Ascending aorta (tissue), 2 donors: ENCODE measurements around the gene HTR5A. TPM values are rescaled to one million over a fixed set of nuclear protein-coding genes. Genes with fewer than 3 reads are reported as not detected.

Experiments
- DNase-seq, 2 donors: peaks; one replicate each; pipeline ENCODE4 v3.0.0-alpha.2; 2019; ENCODE audit warnings: low spot score in 2 of 2
- H3K27ac ChIP-seq, 2 donors: fragments of 200-600 bp; sonication (generic); one replicate each; pipeline ENCODE4 v1.5.1; 2016 to 2017; ENCODE audit warnings: mild to moderate bottlenecking in 1 of 2
- H3K27me3 ChIP-seq: fragments of 200-600 bp; sonication (generic); one replicate; pipeline ENCODE4 v1.5.1; 2017
- H3K36me3 ChIP-seq, 2 donors: fragments of 200-600 bp; sonication (generic); one replicate each; pipeline ENCODE4 v1.5.1; 2016
- H3K4me1 ChIP-seq, 2 donors: fragments of 200-600 bp; sonication (generic); one replicate each; pipeline ENCODE4 v1.5.1; 2016 to 2017; ENCODE audit warnings: mild to moderate bottlenecking in 1 of 2
- H3K4me3 ChIP-seq, 2 donors: fragments of 200-600 bp; sonication (generic); one replicate each; pipeline ENCODE4 v1.5.1; 2016 to 2017; ENCODE audit warnings: mild to moderate bottlenecking in 1 of 2
- H3K9me3 ChIP-seq, 2 donors: fragments of 200-600 bp; sonication (generic); one replicate each; pipeline ENCODE4 v1.5.1; 2016
- CTCF ChIP-seq, 3 experiments: fragments of 200-600 bp in 2 of 3; fragments of 450-650 bp in 1 of 3; sonication (generic) in 2 of 3; IDR thresholded peaks; one replicate each; pipeline ENCODE4 v1.5.1; 2016 to 2019; ENCODE audit warnings: antibody characterized with exemption in 3 of 3, mild to moderate bottlenecking in 1 of 3, moderate library complexity in 1 of 3
- intact Hi-C: fragments of 100-400 bp; cut with DNase I; formaldehyde crosslinking; loops from one replicate; pipeline ENCODE4 v1.15.1; 2023
- total RNA-seq: library from RNA; depleted of rRNA; stranded (reverse); fragments of >200 nt; gene quantifications from one replicate; pipeline ENCODE4 v1.1.0, GENCODE V29; 2016

Gene HTR5A
- total RNA-seq, 1 donor from 2014 or later: not detected

GRCh38 chr7:155071121-155071651 is 1.1 kb downstream of the HTR5A start:
- TF ChIP-seq CTCF (IDR thresholded peaks at IDR 0.05): no peak
- Histone ChIP-seq H3K9me3 (no peaks in the 10 kb centered on the region), H3K4me1 (no peaks in the 10 kb centered on the region), H3K27ac (no peak overlapping the region), H3K36me3 (no peaks in the 10 kb centered on the region), H3K27me3 (no peaks in the 10 kb centered on the region), H3K4me3 (no peak overlapping the region)
- DNase-seq: no peak
- intact Hi-C loops: no loop called here

GRCh38 chr7:155071916-155072571 is 1.9 kb downstream of the HTR5A start:
- no peak for DNase-seq
- Histone ChIP-seq H3K36me3 (no peaks in the 10 kb centered on the region), H3K4me3 (no peak overlapping the region), H3K4me1 (no peaks in the 10 kb centered on the region), H3K27ac (no peak overlapping the region), H3K27me3 (no peaks in the 10 kb centered on the region), H3K9me3 (no peaks in the 10 kb centered on the region)
- intact Hi-C loops: no loop called here
- TF ChIP-seq CTCF (IDR thresholded peaks at IDR 0.05): no peak

GRCh38 chr7:155073922-155074321 is 3.8 kb downstream of the HTR5A start:
- no peaks in the 10 kb centered on the region for H3K9me3 ChIP-seq
- intact Hi-C loops: no loop called here
- no peak for DNase-seq
- TF ChIP-seq CTCF (IDR thresholded peaks at IDR 0.05): no peak
- H3K4me3 ChIP-seq: no peak overlapping the region
- no peak overlapping the region for H3K27ac ChIP-seq
- H3K36me3 ChIP-seq: no peaks in the 10 kb centered on the region
- no peaks in the 10 kb centered on the region for H3K27me3 ChIP-seq
- H3K4me1 ChIP-seq: no peaks in the 10 kb centered on the region

- no peak for TF ChIP-seq CTCF (IDR thresholded peaks at IDR 0.05)
- Histone ChIP-seq H3K9me3 (no peaks in the 10 kb centered on the region), H3K4me1 (no peaks in the 10 kb centered on the region), H3K36me3 (no peaks in the 10 kb centered on the region), H3K27me3 (no peaks in the 10 kb centered on the region), H3K27ac (no peak overlapping the region), H3K4me3 (no peak overlapping the region)
- intact Hi-C loops: no loop called here
- no peak for DNase-seq
Observed at GRCh38 chr7:155084021-155084420, 13.9 kb downstream of the HTR5A start.

GRCh38 chr7:155084969-155085368 is 14.8 kb downstream of the HTR5A start:
- no peak overlapping the region for H3K27ac ChIP-seq
- H3K4me3 ChIP-seq: no peak overlapping the region
- H3K4me1 ChIP-seq: no peaks in the 10 kb centered on the region
- no peaks in the 10 kb centered on the region for H3K27me3 ChIP-seq
- intact Hi-C loops: no loop called here
- no peaks in the 10 kb centered on the region for H3K36me3 ChIP-seq
- no peaks in the 10 kb centered on the region for H3K9me3 ChIP-seq
- no peak for TF ChIP-seq CTCF (IDR thresholded peaks at IDR 0.05)
- DNase-seq: no peak
